Choroid plexus epithelial cell (primary cell): ENCODE results near the gene MFSD11.
"Not testable (repeated sequence)": the region's sequence is repeated elsewhere in the genome, so short reads cannot be mapped to it uniquely, and the experiment has no call there.

Source experiments
- DNase-seq: peaks from one replicate; pipeline ENCODE4 v3.0.0-alpha.2; 2010; ENCODE audit warnings: low read depth
- H3K4me3 ChIP-seq: 2 replicates; pipeline ENCODE4 v1.5.1; 2011; ENCODE audit warnings: low read depth, mild to moderate bottlenecking, control low read depth, low read length, moderate library complexity
- CTCF ChIP-seq: conservative IDR thresholded peaks from 2 replicates; pipeline ENCODE4 v1.5.1; 2011; ENCODE audit warnings: low read depth, mild to moderate bottlenecking, control low read depth, inconsistent platforms, low read length, moderate library complexity

Gene MFSD11

GRCh38 chr17:76738468-76738850, 540 bp downstream of the MFSD11 start:
- no peak for TF ChIP-seq CTCF
- peak overlapping the region; percentile 82 for H3K4me3 ChIP-seq
- DNase-seq = peak; percentile 46

GRCh38 chr17:76739568-76740115, 1.7 kb downstream of the MFSD11 start:
- H3K4me3 ChIP-seq, DNase-seq: not testable (repeated sequence)

- TF ChIP-seq CTCF = no peak
- no peak overlapping the region for H3K4me3 ChIP-seq
- peak; percentile 68 for DNase-seq
Observed at GRCh38 chr17:76740329-76741118, 2.6 kb downstream of the MFSD11 start.

GRCh38 chr17:76742958-76743357, 5.0 kb downstream of the MFSD11 start:
- H3K4me3 ChIP-seq = no peak overlapping the region
- DNase-seq = no peak
- TF ChIP-seq CTCF = no peak

- no peak for DNase-seq
- TF ChIP-seq CTCF = no peak
- no peak overlapping the region for H3K4me3 ChIP-seq
Observed at GRCh38 chr17:76744747-76745146, 6.8 kb downstream of the MFSD11 start.

- DNase-seq = peak; percentile 36
- H3K4me3 ChIP-seq = not testable (repeated sequence)
Observed at GRCh38 chr17:76745785-76746184, 7.9 kb downstream of the MFSD11 start.

GRCh38 chr17:76747716-76748363, 9.9 kb downstream of the MFSD11 start:
- DNase-seq = no peak
- TF ChIP-seq CTCF = no peak
- no peak overlapping the region for H3K4me3 ChIP-seq

- TF ChIP-seq CTCF = no peak
- DNase-seq = no peak
- H3K4me3 ChIP-seq = no peak overlapping the region
Observed at GRCh38 chr17:76748657-76749056, 10.7 kb downstream of the MFSD11 start.
